T-helper 2 cell treated with Interferon-gamma antibody and Interleukin-4, amounts not matched to agents 5 μg/mL and 100 μg/mL, for 36 hours (primary cell): ENCODE data around the gene KLHL17.

Experiments used
- DNase-seq: peaks from one replicate; pipeline ENCODE4 v3.0.0; 2021; ENCODE audit warnings: low spot score
- H3K27ac Mint-ChIP-seq: one replicate; pipeline ENCODE4 v1.8.0; 2021; ENCODE audit warnings: mild to moderate bottlenecking, mixed read lengths
- H3K27me3 Mint-ChIP-seq: one replicate; pipeline ENCODE4 v1.8.0; 2021; ENCODE audit warnings: low read depth, mixed read lengths
- H3K36me3 Mint-ChIP-seq: one replicate; pipeline ENCODE4 v1.8.0; 2021; ENCODE audit warnings: low read depth, mixed read lengths
- H3K4me1 Mint-ChIP-seq: one replicate; pipeline ENCODE4 v1.8.0; 2021; ENCODE audit warnings: low read depth, mixed read lengths
- H3K4me3 Mint-ChIP-seq: one replicate; pipeline ENCODE4 v1.8.0; 2022; ENCODE audit warnings: mild to moderate bottlenecking, moderate library complexity, mixed read lengths
- H3K9me3 Mint-ChIP-seq: one replicate; pipeline ENCODE4 v1.8.0; 2021; ENCODE audit warnings: mixed read lengths

The KLHL17 gene

DNA sequence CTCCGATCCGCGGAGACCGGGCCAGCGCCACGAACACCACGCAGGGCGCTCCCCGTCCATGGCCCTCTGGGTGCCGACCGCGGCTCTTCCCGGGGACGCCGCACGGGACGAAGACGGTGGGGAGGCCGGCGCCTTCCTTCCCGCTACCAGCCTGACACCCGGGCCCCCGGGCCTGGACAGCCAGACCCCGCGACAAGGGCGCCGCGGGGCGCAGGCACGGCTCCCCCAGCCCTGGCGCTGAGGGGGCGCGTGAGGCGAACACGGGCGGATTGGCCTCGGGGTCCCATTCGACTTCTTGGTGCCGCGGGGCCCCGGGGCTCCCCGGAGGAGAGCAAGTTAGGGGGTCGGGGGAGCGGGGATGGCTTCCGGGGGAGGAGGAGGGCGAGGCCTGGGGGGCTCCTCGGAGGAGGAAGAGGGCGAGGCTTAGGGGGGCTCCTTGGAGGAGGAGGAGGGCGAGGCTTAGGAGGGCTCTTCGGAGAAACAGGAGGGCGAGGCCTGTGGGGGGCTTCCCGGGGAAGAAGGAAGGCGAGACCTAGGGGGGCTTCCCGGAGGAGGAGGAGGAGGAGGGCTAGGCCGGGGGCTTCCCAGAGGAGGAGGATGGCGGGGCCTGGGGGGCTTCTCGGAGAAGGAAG lies 537 bp upstream of the KLHL17 start:
- H3K4me1 Mint-ChIP-seq = peaks cover 7% of the 10 kb centered on the region
- H3K4me3 Mint-ChIP-seq = peak overlapping the region; percentile 71
- no peaks in the 10 kb centered on the region for H3K27me3 Mint-ChIP-seq
- no peak overlapping the region for H3K27ac Mint-ChIP-seq
- H3K9me3 Mint-ChIP-seq = no peaks in the 10 kb centered on the region
- peaks cover 14% of the 10 kb centered on the region for H3K36me3 Mint-ChIP-seq
- DNase-seq = no peak

DNA sequence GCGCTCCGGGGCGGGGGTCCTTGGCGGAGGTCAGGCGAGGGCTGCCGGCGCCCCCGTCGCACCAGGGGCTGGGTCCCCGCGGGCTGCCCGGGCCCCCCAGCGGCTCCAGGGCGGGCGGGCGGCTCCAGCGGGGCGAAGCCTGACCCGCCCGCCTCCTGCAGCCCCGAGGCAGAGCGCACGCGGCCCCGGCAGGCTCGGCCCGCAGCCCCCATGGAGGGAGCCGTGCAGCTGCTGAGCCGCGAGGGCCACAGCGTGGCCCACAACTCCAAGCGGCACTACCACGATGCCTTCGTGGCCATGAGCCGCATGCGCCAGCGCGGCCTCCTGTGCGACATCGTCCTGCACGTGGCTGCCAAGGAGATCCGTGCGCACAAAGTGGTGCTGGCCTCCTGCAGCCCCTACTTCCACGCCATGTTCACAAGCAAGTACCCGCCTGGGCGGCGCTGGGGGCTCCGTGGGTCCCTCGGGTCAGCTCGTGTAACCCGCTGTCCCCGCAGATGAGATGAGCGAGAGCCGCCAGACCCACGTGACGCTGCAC lies 817 bp downstream of the KLHL17 start:
- Mint-ChIP-seq H3K27ac (no peak overlapping the region), H3K9me3 (no peaks in the 10 kb centered on the region), H3K4me1 (peaks cover 7% of the 10 kb centered on the region), H3K4me3 (peak overlapping the region; percentile 46), H3K36me3 (peaks cover 9% of the 10 kb centered on the region), H3K27me3 (no peaks in the 10 kb centered on the region)
- DNase-seq = no peak

DNA sequence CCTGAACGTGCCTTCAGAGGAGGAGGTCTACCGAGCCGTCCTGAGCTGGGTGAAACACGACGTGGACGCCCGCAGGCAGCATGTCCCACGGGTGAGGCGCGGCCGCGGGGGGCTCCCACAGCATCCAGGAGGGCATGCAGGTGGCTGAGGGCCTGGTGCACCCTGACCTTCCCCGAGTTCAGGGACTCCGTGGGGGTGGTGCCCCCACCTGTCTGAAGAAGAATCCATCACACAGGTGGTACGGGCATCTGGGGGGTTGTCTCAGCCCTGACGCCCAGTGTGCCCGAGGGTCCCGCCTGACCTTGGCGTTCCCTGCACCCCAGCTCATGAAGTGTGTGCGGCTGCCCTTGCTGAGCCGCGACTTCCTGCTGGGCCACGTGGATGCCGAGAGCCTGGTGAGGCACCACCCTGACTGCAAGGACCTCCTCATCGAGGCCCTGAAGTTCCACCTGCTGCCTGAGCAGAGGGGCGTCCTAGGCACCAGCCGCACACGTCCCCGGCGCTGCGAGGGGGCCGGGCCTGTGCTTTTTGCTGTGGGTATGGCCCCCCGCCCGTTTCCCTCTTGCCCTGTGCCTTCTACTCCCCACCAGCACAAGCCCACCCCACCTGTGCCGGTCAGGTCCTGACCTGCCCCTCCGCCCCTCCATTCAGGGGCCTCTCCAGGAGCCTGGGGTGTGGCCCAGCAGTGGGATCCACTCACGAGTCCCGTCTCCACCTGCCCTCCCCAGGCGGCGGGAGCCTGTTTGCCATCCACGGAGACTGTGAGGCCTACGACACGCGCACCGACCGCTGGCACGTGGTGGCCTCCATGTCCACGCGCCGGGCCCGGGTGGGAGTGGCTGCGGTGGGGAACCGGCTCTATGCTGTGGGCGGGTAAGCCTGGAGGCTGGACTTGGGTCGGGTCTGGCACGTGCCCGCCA lies 2.3 kb downstream of the KLHL17 start:
- no peaks in the 10 kb centered on the region for H3K9me3 Mint-ChIP-seq
- peak overlapping the region; percentile 61 for H3K4me3 Mint-ChIP-seq
- H3K27ac Mint-ChIP-seq = peak overlapping the region; percentile 49
- peaks cover 4% of the 10 kb centered on the region for H3K4me1 Mint-ChIP-seq
- DNase-seq = no peak
- H3K36me3 Mint-ChIP-seq = peaks cover 5% of the 10 kb centered on the region
- H3K27me3 Mint-ChIP-seq = no peaks in the 10 kb centered on the region

DNA sequence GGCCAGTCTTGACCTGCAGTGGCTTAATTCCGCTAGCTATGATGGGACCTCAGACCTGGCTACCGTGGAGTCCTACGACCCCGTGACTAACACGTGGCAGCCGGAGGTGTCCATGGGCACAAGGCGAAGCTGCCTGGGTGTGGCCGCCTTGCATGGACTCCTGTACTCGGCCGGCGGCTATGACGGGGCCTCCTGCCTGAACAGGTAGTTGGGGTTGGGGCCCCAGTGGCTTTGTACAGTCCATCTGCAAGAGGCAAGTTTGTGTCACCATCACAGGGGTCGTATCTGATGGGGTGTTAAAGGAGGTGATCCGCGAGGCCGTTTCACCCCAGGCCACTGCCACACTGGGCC lies 2.9 kb downstream of the KLHL17 start:
- Mint-ChIP-seq H3K27ac (no peak overlapping the region), H3K36me3 (peaks cover 5% of the 10 kb centered on the region), H3K9me3 (no peaks in the 10 kb centered on the region), H3K4me3 (no peak overlapping the region), H3K27me3 (no peaks in the 10 kb centered on the region), H3K4me1 (peaks cover 2% of the 10 kb centered on the region)
- no peak for DNase-seq

DNA sequence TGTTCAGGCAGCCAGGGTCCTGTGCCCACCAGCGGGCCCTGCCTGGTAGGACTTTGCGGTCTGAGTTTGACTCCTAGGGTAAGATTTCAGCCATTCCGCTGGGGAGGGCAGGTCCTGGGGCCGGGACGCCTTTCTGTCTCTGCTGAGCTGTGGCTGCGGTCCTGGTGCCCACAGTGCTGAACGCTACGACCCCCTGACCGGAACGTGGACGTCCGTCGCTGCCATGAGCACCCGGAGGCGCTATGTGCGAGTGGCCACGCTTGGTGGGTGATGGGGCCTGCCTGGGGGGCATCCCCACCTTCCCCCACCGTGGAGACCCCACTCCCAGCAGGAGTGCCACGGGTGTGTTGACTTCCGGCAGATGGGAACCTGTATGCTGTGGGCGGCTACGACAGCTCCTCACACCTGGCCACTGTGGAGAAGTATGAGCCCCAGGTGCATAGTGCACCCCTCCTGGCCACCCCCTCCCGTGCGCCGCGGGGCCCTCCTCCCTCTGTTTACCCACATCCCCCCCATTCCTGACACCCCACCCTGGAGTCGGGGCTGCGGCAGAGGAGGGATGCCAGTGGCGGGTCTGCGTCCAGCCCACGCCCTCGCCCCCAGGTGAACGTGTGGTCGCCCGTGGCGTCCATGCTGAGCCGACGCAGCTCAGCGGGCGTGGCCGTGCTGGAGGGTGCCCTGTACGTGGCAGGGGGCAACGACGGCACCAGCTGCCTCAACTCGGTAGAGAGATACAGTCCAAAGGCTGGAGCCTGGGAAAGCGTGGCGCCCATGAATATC lies 3.6 kb downstream of the KLHL17 start:
- H3K9me3 Mint-ChIP-seq = no peaks in the 10 kb centered on the region
- no peak overlapping the region for H3K27ac Mint-ChIP-seq
- DNase-seq = no peak
- no peaks in the 10 kb centered on the region for H3K27me3 Mint-ChIP-seq
- no peak overlapping the region for H3K4me3 Mint-ChIP-seq
- H3K4me1 Mint-ChIP-seq = no peaks in the 10 kb centered on the region
- peaks cover 4% of the 10 kb centered on the region for H3K36me3 Mint-ChIP-seq

DNA sequence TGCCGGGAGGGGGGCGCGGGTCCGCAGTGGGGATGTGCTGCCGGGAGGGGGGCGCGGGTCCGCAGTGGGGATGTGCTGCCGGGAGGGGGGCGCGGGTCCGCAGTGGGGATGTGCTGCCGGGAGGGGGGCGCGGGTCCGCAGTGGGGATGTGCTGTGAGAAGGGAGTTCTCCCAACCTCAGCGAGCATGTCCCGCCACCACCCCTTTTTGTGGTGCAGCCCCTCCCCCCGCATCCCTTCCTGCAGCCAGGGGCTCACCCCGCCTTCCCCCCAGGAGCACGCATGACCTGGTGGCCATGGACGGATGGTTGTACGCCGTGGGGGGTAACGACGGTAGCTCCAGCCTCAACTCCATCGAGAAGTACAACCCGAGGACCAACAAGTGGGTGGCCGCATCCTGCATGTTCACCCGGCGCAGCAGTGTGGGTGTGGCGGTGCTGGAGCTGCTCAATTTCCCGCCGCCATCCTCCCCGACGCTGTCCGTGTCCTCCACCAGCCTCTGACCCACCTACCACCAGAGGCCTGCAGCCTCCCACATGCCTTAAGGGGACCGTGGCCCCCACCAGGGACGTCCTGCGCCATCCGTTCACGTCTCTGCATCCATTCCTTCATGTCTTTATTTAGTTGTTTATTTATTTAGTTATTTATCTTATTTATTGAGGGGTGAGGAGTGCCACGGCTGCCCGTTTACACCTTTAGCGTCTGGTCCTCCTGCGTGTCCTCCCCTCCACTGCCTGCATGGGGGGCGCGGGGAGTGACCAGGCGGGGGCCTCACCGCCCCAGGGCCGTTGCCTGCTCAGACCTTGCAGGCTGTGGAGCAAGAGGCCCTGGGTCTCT lies 4.5 kb downstream of the KLHL17 start:
- Mint-ChIP-seq H3K27ac (no peak overlapping the region), H3K4me1 (no peaks in the 10 kb centered on the region), H3K27me3 (peaks cover 3% of the 10 kb centered on the region), H3K4me3 (no peak overlapping the region), H3K36me3 (peaks cover 4% of the 10 kb centered on the region), H3K9me3 (no peaks in the 10 kb centered on the region)
- DNase-seq = no peak

DNA sequence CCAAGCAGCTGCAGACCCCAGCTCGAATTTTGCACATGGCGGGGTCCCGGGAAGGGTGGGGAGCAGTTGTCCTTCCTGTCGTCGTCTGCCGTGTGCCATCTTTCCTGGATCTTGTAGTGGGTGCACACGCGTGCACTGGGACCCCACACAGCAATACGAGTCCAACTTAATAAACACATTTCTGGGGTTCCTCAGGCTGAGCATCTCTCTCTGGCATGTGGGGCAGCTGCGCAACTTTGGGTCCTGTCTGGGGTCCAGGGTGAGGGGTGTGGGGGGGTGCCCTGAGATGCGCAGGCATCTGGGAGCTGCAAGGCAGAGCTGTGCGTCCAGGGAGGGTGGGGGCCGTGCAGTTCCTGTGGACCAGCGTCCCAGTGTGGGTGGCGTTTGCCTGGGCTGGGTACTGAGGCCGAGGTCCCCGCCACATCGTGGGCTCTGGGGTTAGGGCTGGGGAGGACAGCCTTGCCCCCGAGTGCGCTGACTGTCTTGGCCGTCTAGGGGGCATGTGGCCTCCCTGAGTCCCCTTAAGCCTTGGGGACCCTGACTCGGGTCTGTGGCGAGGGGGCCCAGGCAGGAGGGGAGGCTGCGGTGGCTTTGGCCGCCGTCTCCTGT lies 5.2 kb downstream of the KLHL17 start:
- Mint-ChIP-seq H3K4me1 (no peaks in the 10 kb centered on the region), H3K4me3 (peak overlapping the region; percentile 40), H3K27ac (no peak overlapping the region), H3K9me3 (no peaks in the 10 kb centered on the region), H3K36me3 (peaks cover 4% of the 10 kb centered on the region), H3K27me3 (peaks cover 3% of the 10 kb centered on the region)
- no peak for DNase-seq

DNA sequence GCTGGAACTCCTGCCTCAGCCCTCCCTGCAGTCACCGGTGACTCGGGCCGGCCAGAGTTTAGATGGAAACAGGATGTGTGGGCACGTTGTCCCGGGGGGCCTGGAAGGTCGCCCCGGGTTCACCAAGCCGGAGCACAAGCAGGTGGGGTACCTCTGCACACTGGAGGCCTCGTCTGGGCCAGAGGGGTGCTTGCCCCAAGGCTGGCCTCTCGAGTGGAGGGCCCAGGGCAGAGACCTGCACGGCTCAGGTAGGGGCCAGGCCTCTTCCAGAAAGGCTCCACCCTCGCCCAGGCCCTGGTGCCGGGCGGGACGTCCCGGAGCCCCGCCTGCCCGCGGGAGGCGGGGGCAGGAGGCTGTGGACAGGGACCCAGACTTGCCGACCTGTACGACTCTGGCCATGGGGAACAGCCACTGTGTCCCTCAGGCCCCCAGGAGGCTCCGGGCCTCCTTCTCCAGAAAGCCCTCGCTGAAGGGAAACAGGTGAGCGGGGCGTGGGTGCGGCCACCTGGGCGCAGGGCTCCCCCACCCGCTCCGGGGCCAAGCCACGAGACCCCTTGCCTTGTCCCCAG lies 5.8 kb downstream of the KLHL17 start, which contains the start of gene PLEKHN1:
Gene PLEKHN1, plus strand, starts transcription at position 348 of the 569 bp plus-strand sequence. Its CDS starts 50 bp downstream, at position 398.
- Mint-ChIP-seq H3K9me3 (no peaks in the 10 kb centered on the region), H3K36me3 (peaks cover 4% of the 10 kb centered on the region), H3K4me3 (peak within 1 kb of the TSS; percentile 83), H3K27me3 (peaks cover 3% of the 10 kb centered on the region), H3K4me1 (no peaks in the 10 kb centered on the region), H3K27ac (peak within 1 kb of the TSS; percentile 63)
- no peak for DNase-seq

DNA sequence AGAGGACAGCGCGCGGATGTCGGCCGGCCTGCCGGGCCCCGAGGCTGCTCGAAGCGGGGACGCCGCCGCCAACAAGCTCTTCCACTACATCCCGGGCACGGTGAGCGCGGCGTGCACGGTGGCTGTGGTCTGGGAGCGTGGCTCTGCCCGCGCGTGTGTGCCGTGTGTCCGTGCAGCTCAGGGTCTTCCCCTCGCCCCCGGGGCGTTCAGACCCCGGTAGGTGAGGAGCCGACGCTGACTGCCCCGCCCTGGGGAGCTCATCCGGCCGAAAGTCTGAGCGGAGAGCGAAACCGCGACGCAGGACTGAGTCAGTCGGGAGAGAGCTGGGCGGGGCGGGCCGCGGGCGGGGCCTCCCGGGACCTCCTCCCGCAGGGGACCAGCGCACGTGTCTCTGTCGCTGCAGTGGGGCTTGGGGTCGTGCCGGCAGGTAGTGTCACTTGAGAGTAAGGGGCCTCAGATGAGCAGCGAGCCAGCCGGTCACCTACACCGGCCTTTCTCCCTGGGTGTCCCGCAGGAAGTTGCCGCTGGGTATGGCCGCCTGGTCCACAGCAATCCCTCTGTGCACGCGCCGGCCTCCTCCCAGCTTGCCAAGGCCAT lies 6.4 kb downstream of the KLHL17 start:
- H3K4me3 Mint-ChIP-seq = peak overlapping the region; percentile 83
- H3K36me3 Mint-ChIP-seq = peaks cover 4% of the 10 kb centered on the region
- DNase-seq = peak; percentile 75
- H3K4me1 Mint-ChIP-seq = no peaks in the 10 kb centered on the region
- peaks cover 7% of the 10 kb centered on the region for H3K27me3 Mint-ChIP-seq
- peak overlapping the region; percentile 63 for H3K27ac Mint-ChIP-seq
- H3K9me3 Mint-ChIP-seq = no peaks in the 10 kb centered on the region

DNA sequence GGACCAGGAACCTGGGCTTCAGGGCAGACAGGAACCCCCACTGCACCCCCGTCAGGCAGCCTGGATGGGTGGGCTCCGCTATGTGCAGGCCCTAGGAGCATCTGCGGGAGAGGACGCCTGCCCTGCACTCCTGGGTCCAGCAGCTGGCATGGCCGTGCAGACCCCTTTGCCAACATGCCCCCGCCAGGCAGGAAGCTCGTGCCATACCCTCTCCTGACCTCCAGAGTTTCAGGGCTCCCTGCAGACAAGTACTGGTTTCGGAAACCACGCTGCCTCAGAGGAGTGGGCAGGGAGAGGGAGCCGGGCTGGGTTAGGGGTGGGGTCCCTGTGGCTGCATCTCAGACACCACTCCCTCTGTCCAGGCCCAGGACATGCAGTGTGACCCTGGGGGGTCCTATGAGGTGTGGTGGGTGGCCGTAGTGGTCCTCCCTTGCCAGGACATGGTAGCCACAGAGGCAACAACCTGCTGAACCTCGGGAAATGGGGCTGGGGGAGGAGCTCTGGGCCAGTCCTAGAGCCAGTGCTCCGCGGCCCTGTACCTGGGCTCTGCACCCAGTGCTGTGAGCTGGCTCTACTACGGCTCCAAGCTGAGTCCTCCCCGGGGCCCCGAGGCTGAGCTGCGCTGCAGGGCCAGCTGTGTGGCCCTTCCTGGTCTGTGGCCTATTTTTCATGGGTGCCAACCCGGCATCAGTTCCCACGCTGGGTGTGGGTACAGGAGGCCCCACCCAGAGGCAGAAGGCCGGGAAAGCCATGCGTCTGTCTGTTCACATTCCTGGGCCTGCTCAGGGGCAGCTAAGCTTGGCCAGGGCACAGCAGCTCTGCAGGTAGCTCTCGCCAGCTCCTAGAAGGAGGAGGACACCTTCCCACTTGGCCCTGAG lies 7.3 kb downstream of the KLHL17 start:
- Mint-ChIP-seq H3K4me3 (no peak overlapping the region), H3K36me3 (peaks cover 2% of the 10 kb centered on the region), H3K27me3 (peaks cover 7% of the 10 kb centered on the region)

DNA sequence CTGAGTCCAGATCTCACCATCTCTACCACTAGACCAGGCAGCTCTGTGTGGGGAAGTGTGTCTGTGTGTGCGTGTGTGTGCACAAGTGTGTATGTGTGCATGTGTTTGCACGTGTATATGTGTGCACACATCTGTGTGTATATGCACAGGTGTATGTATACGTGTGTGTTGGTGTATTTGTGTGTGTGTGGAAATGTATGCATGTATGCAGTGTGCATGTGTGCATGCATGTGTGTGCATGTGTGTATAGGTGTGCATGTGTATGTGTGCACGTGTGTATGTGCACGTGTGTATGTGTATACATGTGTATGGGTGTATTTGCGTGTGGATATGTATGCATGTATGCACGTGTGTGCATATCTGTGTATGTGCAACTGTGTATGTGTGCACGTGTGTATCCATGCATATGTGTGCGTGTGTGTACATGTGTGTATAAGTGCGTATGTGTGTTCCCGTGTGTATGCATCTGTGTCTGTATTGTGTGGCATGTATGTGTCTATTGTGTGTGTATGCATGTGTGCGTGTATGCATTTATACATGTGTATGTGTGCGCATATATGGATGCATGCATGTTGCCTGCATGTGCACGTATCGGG lies 9.0 kb downstream of the KLHL17 start:
- Mint-ChIP-seq H3K27me3 (peaks cover 7% of the 10 kb centered on the region), H3K9me3 (no peaks in the 10 kb centered on the region), H3K27ac (no peak overlapping the region), H3K4me3 (no peak overlapping the region), H3K4me1 (no peaks in the 10 kb centered on the region), H3K36me3 (peaks cover 2% of the 10 kb centered on the region)
- DNase-seq = no peak

More for the DNA sequence above, 7.3 kb downstream of the KLHL17 start:
- Mint-ChIP-seq H3K27ac (no peak overlapping the region), H3K9me3 (no peaks in the 10 kb centered on the region), H3K4me1 (no peaks in the 10 kb centered on the region)
- DNase-seq = no peak
